OCI-LY7 (cell line): ENCODE results near the gene ADARB2.

Experiments used
- EZH2phosphoT487 ChIP-seq: fragments of 200-600 bp; sonication (generic); IDR thresholded peaks from 2 replicates; pipeline ENCODE4 v1.6.1; 2018; ENCODE audit warnings: low read depth, borderline replicate concordance, mild to moderate bottlenecking, mixed run types, antibody characterized with exemption, low read length, moderate library complexity, mixed read lengths
- TF ChIP-seq, protein P1 (sequence below): fragments of 200-600 bp; sonication (generic); conservative IDR thresholded peaks from 2 replicates; pipeline ENCODE4 v1.5.1; 2014; ENCODE audit warnings: mild to moderate bottlenecking, antibody characterized with exemption, low read length, moderate library complexity, mixed read lengths

DNA sequence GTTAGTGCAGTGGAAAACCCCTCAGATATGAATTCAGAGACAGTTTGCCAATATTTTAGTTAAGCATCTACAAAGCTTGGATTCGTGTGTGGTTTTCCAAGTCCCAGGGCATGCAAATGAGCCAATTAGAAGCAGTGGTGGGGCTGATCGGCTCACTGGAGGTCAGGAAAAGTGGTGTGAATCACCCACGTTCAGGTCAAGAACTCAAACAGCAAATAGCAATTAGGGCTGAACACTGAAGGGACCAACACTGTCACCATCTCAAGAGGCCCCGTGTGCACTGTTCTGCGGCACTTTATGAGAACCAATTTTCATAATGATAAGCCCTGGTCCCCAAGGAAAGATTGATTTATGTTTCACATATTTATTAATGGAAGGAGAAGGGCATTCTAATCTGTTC is 68.9 kb downstream of the ADARB2 start:
- TF ChIP-seq, protein P1, sequence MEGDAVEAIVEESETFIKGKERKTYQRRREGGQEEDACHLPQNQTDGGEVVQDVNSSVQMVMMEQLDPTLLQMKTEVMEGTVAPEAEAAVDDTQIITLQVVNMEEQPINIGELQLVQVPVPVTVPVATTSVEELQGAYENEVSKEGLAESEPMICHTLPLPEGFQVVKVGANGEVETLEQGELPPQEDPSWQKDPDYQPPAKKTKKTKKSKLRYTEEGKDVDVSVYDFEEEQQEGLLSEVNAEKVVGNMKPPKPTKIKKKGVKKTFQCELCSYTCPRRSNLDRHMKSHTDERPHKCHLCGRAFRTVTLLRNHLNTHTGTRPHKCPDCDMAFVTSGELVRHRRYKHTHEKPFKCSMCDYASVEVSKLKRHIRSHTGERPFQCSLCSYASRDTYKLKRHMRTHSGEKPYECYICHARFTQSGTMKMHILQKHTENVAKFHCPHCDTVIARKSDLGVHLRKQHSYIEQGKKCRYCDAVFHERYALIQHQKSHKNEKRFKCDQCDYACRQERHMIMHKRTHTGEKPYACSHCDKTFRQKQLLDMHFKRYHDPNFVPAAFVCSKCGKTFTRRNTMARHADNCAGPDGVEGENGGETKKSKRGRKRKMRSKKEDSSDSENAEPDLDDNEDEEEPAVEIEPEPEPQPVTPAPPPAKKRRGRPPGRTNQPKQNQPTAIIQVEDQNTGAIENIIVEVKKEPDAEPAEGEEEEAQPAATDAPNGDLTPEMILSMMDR = no peak
- TF ChIP-seq EZH2phosphoT487 = no peak
